ENCODE measurements around the gene ABCG4.

DNA sequence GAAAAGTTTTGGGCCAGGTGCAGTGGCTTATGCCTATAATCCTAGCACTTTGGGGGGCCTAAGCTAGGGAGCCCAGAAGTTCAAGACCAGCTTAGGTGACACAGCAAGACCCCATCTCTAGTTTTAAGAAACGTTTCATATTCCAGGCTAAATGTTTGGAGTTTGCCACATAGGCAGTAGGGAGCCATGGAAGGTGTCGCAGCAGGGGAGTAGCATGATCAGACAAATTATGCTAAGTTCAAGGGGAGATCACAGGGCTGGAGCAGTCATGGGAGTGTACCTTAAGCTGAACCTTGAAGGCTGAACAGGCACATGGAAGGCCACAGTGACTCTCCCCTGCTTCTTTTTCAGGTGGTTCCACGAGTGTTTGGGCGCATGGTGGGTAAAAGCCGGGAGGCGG lies 30.5 kb downstream of the ABCG4 start:
- TF ChIP-seq SMC3 (conservative IDR thresholded peaks at IDR 0.05; ENCODE audit: poor library complexity) (no peak), RAD21 (conservative IDR thresholded peaks at IDR 0.05) (no peak), POLR2AphosphoS5 (IDR thresholded peaks at IDR 0.05) (no peak), MXI1 (conservative IDR thresholded peaks at IDR 0.05; ENCODE audit: poor library complexity, severe bottlenecking) (no peak), EZH2 (IDR thresholded peaks at IDR 0.05; ENCODE audit: borderline replicate concordance, insufficient read depth, low read length, poor library complexity, severe bottlenecking) (no peak), TAF1 (IDR thresholded peaks at IDR 0.05; ENCODE audit: low read depth) (no peak), EP300 (conservative IDR thresholded peaks at IDR 0.05; ENCODE audit: poor library complexity, severe bottlenecking) (no peak)
- TF ChIP-seq, protein P1, sequence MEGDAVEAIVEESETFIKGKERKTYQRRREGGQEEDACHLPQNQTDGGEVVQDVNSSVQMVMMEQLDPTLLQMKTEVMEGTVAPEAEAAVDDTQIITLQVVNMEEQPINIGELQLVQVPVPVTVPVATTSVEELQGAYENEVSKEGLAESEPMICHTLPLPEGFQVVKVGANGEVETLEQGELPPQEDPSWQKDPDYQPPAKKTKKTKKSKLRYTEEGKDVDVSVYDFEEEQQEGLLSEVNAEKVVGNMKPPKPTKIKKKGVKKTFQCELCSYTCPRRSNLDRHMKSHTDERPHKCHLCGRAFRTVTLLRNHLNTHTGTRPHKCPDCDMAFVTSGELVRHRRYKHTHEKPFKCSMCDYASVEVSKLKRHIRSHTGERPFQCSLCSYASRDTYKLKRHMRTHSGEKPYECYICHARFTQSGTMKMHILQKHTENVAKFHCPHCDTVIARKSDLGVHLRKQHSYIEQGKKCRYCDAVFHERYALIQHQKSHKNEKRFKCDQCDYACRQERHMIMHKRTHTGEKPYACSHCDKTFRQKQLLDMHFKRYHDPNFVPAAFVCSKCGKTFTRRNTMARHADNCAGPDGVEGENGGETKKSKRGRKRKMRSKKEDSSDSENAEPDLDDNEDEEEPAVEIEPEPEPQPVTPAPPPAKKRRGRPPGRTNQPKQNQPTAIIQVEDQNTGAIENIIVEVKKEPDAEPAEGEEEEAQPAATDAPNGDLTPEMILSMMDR (IDR thresholded peaks at IDR 0.05; ENCODE audit: poor library complexity, severe bottlenecking) = no peak
- TF ChIP-seq, protein P2, sequence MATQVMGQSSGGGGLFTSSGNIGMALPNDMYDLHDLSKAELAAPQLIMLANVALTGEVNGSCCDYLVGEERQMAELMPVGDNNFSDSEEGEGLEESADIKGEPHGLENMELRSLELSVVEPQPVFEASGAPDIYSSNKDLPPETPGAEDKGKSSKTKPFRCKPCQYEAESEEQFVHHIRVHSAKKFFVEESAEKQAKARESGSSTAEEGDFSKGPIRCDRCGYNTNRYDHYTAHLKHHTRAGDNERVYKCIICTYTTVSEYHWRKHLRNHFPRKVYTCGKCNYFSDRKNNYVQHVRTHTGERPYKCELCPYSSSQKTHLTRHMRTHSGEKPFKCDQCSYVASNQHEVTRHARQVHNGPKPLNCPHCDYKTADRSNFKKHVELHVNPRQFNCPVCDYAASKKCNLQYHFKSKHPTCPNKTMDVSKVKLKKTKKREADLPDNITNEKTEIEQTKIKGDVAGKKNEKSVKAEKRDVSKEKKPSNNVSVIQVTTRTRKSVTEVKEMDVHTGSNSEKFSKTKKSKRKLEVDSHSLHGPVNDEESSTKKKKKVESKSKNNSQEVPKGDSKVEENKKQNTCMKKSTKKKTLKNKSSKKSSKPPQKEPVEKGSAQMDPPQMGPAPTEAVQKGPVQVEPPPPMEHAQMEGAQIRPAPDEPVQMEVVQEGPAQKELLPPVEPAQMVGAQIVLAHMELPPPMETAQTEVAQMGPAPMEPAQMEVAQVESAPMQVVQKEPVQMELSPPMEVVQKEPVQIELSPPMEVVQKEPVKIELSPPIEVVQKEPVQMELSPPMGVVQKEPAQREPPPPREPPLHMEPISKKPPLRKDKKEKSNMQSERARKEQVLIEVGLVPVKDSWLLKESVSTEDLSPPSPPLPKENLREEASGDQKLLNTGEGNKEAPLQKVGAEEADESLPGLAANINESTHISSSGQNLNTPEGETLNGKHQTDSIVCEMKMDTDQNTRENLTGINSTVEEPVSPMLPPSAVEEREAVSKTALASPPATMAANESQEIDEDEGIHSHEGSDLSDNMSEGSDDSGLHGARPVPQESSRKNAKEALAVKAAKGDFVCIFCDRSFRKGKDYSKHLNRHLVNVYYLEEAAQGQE (IDR thresholded peaks at IDR 0.05; ENCODE audit: borderline replicate concordance) = no peak

Measured in neural cell (in vitro differentiated cells).